SK-N-SH treated with all-trans-retinoic acid at 6 μM for 48 hours (cell line): ENCODE data around the gene LYPD6B.

Experiments used
- ATAC-seq: fragments of 200-7000 bp; cut with Tn5 transposase; 3 replicates; pipeline ENCODE4 v1.9.1; 2020; ENCODE audit warnings: mild to moderate bottlenecking, moderate library complexity
- ARNTL ChIP-seq: fragments of 450-650 bp; formaldehyde crosslinking; IDR thresholded peaks from 2 replicates; pipeline ENCODE4 v1.5.0; 2020; ENCODE audit warnings: low read depth, mild to moderate bottlenecking, moderate library complexity, borderline replicate concordance
- BACH2 ChIP-seq: fragments of 250-450 bp; sonication (Bioruptor Pico); IDR thresholded peaks from 2 replicates; pipeline ENCODE4 v1.9.0; 2021; ENCODE audit warnings: mild to moderate bottlenecking, borderline replicate concordance
- CSDC2 ChIP-seq: fragments of 250-450 bp; sonication (Bioruptor Pico); IDR thresholded peaks from 2 replicates; pipeline ENCODE4 v1.5.0; 2020; ENCODE audit warnings: mild to moderate bottlenecking, moderate library complexity
- ESRRG ChIP-seq: fragments of 250-450 bp; sonication (Bioruptor Pico); IDR thresholded peaks from 2 replicates; pipeline ENCODE4 v1.6.1; 2021; ENCODE audit warnings: mild to moderate bottlenecking
- GLIS3 ChIP-seq: fragments of 250-450 bp; sonication (Bioruptor Pico); IDR thresholded peaks from 2 replicates; pipeline ENCODE4 v1.5.0; 2020; ENCODE audit warnings: mild to moderate bottlenecking, moderate library complexity
- ISL1 ChIP-seq: fragments of 250-450 bp; sonication (Bioruptor Pico); IDR thresholded peaks from 2 replicates; pipeline ENCODE4 v2.1.2; 2022; ENCODE audit warnings: mild to moderate bottlenecking, moderate library complexity
- OSR1 ChIP-seq: fragments of 250-450 bp; sonication (Bioruptor Pico); IDR thresholded peaks from 2 replicates; pipeline ENCODE4 v1.8.0; 2022; ENCODE audit warnings: moderate library complexity, mild to moderate bottlenecking, inconsistent platforms
- PPARA ChIP-seq: fragments of 250-450 bp; sonication (Bioruptor Pico); IDR thresholded peaks from 2 replicates; pipeline ENCODE4 v1.5.0; 2020; ENCODE audit warnings: mild to moderate bottlenecking, borderline replicate concordance
- RARB ChIP-seq: fragments of 250-450 bp; sonication (Bioruptor Pico); IDR thresholded peaks from 2 replicates; pipeline ENCODE4 v1.8.0; 2021; ENCODE audit warnings: mild to moderate bottlenecking, moderate library complexity
- SNAI2 ChIP-seq: fragments of 250-450 bp; sonication (Bioruptor Pico); IDR thresholded peaks from 2 replicates; pipeline ENCODE4 v1.5.0; 2020; ENCODE audit warnings: mild to moderate bottlenecking, moderate library complexity
- TCF4 ChIP-seq: fragments of 250-450 bp; sonication (Bioruptor Pico); IDR thresholded peaks from 2 replicates; pipeline ENCODE4 v1.8.0; 2021; ENCODE audit warnings: mild to moderate bottlenecking, moderate library complexity, borderline replicate concordance
- TOX ChIP-seq: fragments of 250-450 bp; sonication (Bioruptor Pico); IDR thresholded peaks from 2 replicates; pipeline ENCODE4 v1.8.0; 2021; ENCODE audit warnings: mild to moderate bottlenecking, moderate library complexity, borderline replicate concordance
- TSHZ2 ChIP-seq: fragments of 250-450 bp; sonication (Bioruptor Pico); IDR thresholded peaks from 2 replicates; pipeline ENCODE4 v1.5.0; 2020; ENCODE audit warnings: mild to moderate bottlenecking, moderate library complexity
- ZC3H10 ChIP-seq: fragments of 250-450 bp; sonication (Bioruptor Pico); IDR thresholded peaks from 2 replicates; pipeline ENCODE4 v1.5.1; 2021; ENCODE audit warnings: mild to moderate bottlenecking, moderate library complexity
- ZFP3 ChIP-seq: fragments of 250-450 bp; sonication (Bioruptor Pico); IDR thresholded peaks from 2 replicates; pipeline ENCODE4 v1.5.0; 2020; ENCODE audit warnings: mild to moderate bottlenecking, moderate library complexity
- ZFP30 ChIP-seq: fragments of 450-650 bp; formaldehyde crosslinking; IDR thresholded peaks from 2 replicates; pipeline ENCODE4 v1.5.0; 2022; ENCODE audit warnings: mild to moderate bottlenecking, moderate library complexity
- ZNF565 ChIP-seq: fragments of 450-650 bp; formaldehyde crosslinking; conservative IDR thresholded peaks from 2 replicates; pipeline ENCODE4 v1.5.0; 2020; ENCODE audit warnings: low read depth, mild to moderate bottlenecking, moderate library complexity
- ZNF70 ChIP-seq: fragments of 450-650 bp; formaldehyde crosslinking; IDR thresholded peaks from 2 replicates; pipeline ENCODE4 v1.5.0; 2020; ENCODE audit warnings: mild to moderate bottlenecking, moderate library complexity
- ZNF8 ChIP-seq: fragments of 450-650 bp; formaldehyde crosslinking; IDR thresholded peaks from 2 replicates; pipeline ENCODE4 v1.5.0; 2020; ENCODE audit warnings: mild to moderate bottlenecking, moderate library complexity
- TF ChIP-seq, protein P1 (sequence below): fragments of 250-450 bp; sonication (Bioruptor Pico); IDR thresholded peaks from 2 replicates; pipeline ENCODE4 v1.8.0; 2021; ENCODE audit warnings: low read depth, mild to moderate bottlenecking, moderate library complexity, borderline replicate concordance
- TF ChIP-seq, protein P2 (sequence below): fragments of 250-450 bp; sonication (Bioruptor Pico); IDR thresholded peaks from 2 replicates; pipeline ENCODE4 v1.8.0; 2020; ENCODE audit warnings: mild to moderate bottlenecking, moderate library complexity, borderline replicate concordance
- TF ChIP-seq, protein P3 (sequence below): fragments of 250-450 bp; sonication (Bioruptor Pico); IDR thresholded peaks from 2 replicates; pipeline ENCODE4 v1.5.1; 2020; ENCODE audit warnings: low read depth, mild to moderate bottlenecking, moderate library complexity

Gene LYPD6B

GRCh38 chr2:149178612-149179011 is 140.1 kb downstream of the LYPD6B start (continued):
- TF ChIP-seq, protein P1, sequence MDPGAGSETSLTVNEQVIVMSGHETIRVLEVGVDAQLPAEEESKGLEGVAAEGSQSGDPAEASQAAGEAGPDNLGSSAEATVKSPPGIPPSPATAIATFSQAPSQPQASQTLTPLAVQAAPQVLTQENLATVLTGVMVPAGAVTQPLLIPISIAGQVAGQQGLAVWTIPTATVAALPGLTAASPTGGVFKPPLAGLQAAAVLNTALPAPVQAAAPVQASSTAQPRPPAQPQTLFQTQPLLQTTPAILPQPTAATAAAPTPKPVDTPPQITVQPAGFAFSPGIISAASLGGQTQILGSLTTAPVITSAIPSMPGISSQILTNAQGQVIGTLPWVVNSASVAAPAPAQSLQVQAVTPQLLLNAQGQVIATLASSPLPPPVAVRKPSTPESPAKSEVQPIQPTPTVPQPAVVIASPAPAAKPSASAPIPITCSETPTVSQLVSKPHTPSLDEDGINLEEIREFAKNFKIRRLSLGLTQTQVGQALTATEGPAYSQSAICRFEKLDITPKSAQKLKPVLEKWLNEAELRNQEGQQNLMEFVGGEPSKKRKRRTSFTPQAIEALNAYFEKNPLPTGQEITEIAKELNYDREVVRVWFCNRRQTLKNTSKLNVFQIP (CRISPR knock-in tag): no peak

DNA sequence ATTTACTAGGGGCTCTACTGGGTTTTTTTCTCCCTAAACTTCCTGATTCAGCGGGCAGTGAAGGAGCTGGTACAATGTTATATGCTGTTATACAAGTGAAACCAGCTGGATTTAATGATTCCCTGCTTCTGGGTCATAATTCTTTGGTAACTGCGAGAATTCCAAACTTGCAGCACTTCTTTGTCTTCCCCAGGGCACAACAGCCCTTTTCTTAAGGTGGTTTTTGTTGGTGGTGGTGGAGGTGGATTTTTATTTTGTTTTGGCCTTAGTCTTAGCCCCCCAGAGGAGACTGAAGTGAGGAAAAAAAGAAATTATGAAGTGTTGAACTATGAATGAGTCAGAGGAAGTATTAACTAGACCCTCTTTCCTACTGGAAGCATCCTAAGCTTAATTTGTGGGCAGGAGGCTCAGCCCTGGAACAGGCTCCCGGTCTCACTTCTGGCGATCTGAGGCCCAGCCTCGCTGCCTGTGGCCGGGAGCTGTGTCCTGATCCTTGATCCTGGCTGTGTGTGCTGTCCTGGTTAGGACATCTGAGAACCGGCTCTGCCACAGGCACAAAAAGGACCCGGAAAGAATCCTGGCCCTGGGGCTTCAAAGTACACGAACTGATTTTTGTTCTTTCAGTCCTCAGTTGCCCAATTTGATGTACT is 141.9 kb downstream of the LYPD6B start:
- TF ChIP-seq CSDC2 (CRISPR knock-in tag) (no peak), ARNTL (CRISPR knock-in tag) (no peak), TCF4 (CRISPR knock-in tag) (no peak), ISL1 (CRISPR knock-in tag) (no peak), ESRRG (CRISPR knock-in tag) (no peak), RARB (CRISPR knock-in tag) (no peak), TSHZ2 (CRISPR knock-in tag) (no peak), BACH2 (CRISPR knock-in tag) (no peak), PPARA (no peak), ZFP3 (CRISPR knock-in tag) (no peak), GLIS3 (CRISPR knock-in tag) (no peak), TOX (CRISPR knock-in tag) (no peak), ZFP30 (no peak), ZNF8 (no peak), SNAI2 (CRISPR knock-in tag) (no peak), ZC3H10 (CRISPR knock-in tag) (no peak)
- TF ChIP-seq, protein P1 (CRISPR knock-in tag): no peak
- TF ChIP-seq, protein P2, sequence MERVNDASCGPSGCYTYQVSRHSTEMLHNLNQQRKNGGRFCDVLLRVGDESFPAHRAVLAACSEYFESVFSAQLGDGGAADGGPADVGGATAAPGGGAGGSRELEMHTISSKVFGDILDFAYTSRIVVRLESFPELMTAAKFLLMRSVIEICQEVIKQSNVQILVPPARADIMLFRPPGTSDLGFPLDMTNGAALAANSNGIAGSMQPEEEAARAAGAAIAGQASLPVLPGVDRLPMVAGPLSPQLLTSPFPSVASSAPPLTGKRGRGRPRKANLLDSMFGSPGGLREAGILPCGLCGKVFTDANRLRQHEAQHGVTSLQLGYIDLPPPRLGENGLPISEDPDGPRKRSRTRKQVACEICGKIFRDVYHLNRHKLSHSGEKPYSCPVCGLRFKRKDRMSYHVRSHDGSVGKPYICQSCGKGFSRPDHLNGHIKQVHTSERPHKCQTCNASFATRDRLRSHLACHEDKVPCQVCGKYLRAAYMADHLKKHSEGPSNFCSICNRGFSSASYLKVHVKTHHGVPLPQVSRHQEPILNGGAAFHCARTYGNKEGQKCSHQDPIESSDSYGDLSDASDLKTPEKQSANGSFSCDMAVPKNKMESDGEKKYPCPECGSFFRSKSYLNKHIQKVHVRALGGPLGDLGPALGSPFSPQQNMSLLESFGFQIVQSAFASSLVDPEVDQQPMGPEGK (CRISPR knock-in tag): no peak
- peak; percentile 66 for ATAC-seq

DNA sequence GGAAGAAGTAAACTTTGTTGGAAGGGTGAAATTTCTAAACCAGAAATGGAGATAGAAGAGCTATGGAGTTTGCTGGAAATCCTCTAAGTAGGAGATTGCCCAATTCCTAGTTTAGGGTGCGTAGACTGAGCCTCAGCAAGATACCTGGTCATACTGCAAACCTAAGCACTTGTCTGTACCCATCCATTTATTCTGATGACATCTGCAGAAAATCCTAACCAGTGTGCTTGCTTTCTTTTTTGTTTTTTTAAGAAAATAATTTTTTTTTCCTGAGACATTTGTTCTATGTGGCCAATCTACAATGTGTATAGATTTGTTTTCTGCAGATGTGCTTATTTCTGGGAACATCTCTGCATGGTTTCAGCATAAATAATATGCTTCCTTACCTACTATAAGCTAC is 144.7 kb downstream of the LYPD6B start:
- ATAC-seq: no peak
- no peak for TF ChIP-seq RARB (CRISPR knock-in tag)
- TF ChIP-seq OSR1 (CRISPR knock-in tag): no peak
- no peak for TF ChIP-seq TCF4 (CRISPR knock-in tag)
- TF ChIP-seq ARNTL (CRISPR knock-in tag): no peak
- TF ChIP-seq GLIS3 (CRISPR knock-in tag): no peak
- no peak for TF ChIP-seq ZNF70
- no peak for TF ChIP-seq CSDC2 (CRISPR knock-in tag)
- TF ChIP-seq TSHZ2 (CRISPR knock-in tag): no peak
- TF ChIP-seq ZFP30: no peak
- TF ChIP-seq ZNF8: no peak
- no peak for TF ChIP-seq ZC3H10 (CRISPR knock-in tag)
- TF ChIP-seq, protein P2 (CRISPR knock-in tag): no peak
- TF ChIP-seq ISL1 (CRISPR knock-in tag): no peak
- no peak for TF ChIP-seq BACH2 (CRISPR knock-in tag)
- TF ChIP-seq, protein P3, sequence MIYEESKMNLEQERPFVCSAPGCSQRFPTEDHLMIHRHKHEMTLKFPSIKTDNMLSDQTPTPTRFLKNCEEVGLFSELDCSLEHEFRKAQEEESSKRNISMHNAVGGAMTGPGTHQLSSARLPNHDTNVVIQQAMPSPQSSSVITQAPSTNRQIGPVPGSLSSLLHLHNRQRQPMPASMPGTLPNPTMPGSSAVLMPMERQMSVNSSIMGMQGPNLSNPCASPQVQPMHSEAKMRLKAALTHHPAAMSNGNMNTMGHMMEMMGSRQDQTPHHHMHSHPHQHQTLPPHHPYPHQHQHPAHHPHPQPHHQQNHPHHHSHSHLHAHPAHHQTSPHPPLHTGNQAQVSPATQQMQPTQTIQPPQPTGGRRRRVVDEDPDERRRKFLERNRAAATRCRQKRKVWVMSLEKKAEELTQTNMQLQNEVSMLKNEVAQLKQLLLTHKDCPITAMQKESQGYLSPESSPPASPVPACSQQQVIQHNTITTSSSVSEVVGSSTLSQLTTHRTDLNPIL: no peak
- TF ChIP-seq ZNF565 (CRISPR knock-in tag): no peak
